Activated CD8-positive, alpha-beta T cell treated with anti-CD3 and anti-CD28 coated beads for 36 hours (primary cell): ENCODE data around the gene PRKCQ. TPM values are rescaled to one million over a fixed set of nuclear protein-coding genes. Genes with fewer than 3 reads are reported as not detected.

Experiments used
- ATAC-seq: fragments of 200-7000 bp; cut with Tn5 transposase; one replicate; pipeline ENCODE4 v1.10.0; 2021; ENCODE audit warnings: mild to moderate bottlenecking, moderate library complexity
- CTCF ChIA-PET: fragments of 350-600 bp; sonication (Branson Sonifier 250); formaldehyde crosslinking; loops from one replicate; lab custom pipeline; 2021; ENCODE audit warnings: antibody characterized with exemption; lab: Charles Lee
- POLR2A ChIA-PET: fragments of 350-600 bp; sonication (Branson Sonifier 250); formaldehyde crosslinking; loops from one replicate; lab custom pipeline; 2021; ENCODE audit warnings: antibody characterized with exemption; lab: Charles Lee
- DNase-seq: peaks from one replicate; pipeline ENCODE4 v3.0.0-alpha.2; 2020
- H3K27ac Mint-ChIP-seq: one replicate; pipeline ENCODE4 v1.8.0; 2021; ENCODE audit warnings: mild to moderate bottlenecking, mixed read lengths
- H3K27me3 Mint-ChIP-seq: one replicate; pipeline ENCODE4 v1.8.0; 2021; ENCODE audit warnings: mixed read lengths
- H3K36me3 Mint-ChIP-seq: one replicate; pipeline ENCODE4 v1.8.0; 2021; ENCODE audit warnings: low read depth, mixed read lengths
- H3K4me1 Mint-ChIP-seq: one replicate; pipeline ENCODE4 v1.8.0; 2021; ENCODE audit warnings: low read depth, mixed read lengths
- H3K4me3 Mint-ChIP-seq: one replicate; pipeline ENCODE4 v1.8.0; 2021; ENCODE audit warnings: mild to moderate bottlenecking, moderate library complexity, mixed read lengths
- H3K9me3 Mint-ChIP-seq: one replicate; pipeline ENCODE4 v1.8.0; 2021; ENCODE audit warnings: mixed read lengths
- intact Hi-C: fragments of 100-400 bp; cut with micrococcal nuclease; formaldehyde crosslinking; loops from one replicate; pipeline ENCODE4 v1.10.0; 2022
- total RNA-seq, 2 experiments: library from RNA; stranded (reverse); gene quantifications; one replicate each; pipeline ENCODE4 v1.2.3, GENCODE V29; 2021
- TF ChIP-seq, protein P1 (sequence below): fragments of 200-600 bp; IDR thresholded peaks from one replicate; pipeline ENCODE4 v1.8.0; 2022; ENCODE audit warnings: antibody characterized with exemption, mild to moderate bottlenecking

The PRKCQ gene
- total RNA-seq, 2 experiments from 2014 or later: 46.3 to 47.1 TPM

- Mint-ChIP-seq H3K4me3 (no peak overlapping the region), H3K27me3 (peaks cover 4% of the 10 kb centered on the region), H3K27ac (no peak overlapping the region), H3K36me3 (no peaks in the 10 kb centered on the region), H3K9me3 (no peaks in the 10 kb centered on the region), H3K4me1 (peaks cover 43% of the 10 kb centered on the region)
- no peak for DNase-seq
- TF ChIP-seq, protein P1, sequence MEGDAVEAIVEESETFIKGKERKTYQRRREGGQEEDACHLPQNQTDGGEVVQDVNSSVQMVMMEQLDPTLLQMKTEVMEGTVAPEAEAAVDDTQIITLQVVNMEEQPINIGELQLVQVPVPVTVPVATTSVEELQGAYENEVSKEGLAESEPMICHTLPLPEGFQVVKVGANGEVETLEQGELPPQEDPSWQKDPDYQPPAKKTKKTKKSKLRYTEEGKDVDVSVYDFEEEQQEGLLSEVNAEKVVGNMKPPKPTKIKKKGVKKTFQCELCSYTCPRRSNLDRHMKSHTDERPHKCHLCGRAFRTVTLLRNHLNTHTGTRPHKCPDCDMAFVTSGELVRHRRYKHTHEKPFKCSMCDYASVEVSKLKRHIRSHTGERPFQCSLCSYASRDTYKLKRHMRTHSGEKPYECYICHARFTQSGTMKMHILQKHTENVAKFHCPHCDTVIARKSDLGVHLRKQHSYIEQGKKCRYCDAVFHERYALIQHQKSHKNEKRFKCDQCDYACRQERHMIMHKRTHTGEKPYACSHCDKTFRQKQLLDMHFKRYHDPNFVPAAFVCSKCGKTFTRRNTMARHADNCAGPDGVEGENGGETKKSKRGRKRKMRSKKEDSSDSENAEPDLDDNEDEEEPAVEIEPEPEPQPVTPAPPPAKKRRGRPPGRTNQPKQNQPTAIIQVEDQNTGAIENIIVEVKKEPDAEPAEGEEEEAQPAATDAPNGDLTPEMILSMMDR: no peak
- POLR2A ChIA-PET: interaction anchor here (0.9 to 3.9 kb wide), 7 partner anchors 54 to 284 kb away, joined by 3 to 18 read pairs (median 4); partner anchors contain the start of gene PFKFB3
- CTCF ChIA-PET: interaction anchor here (0.6 to 8.8 kb wide), 79 partner anchors 9 to 389 kb away, joined by 3 to 150 read pairs (median 6); partner anchors contain the start of gene PFKFB3
- no peak for ATAC-seq
- intact Hi-C loops: no loop called here
Measured at GRCh38 chr10:6402349-6402709, 177.7 kb downstream of the PRKCQ start.

- POLR2A ChIA-PET: interaction anchor here (0.7 to 3.9 kb wide), 9 partner anchors 54 to 283 kb away, joined by 3 to 18 read pairs (median 4); partner anchors contain the start of gene PFKFB3
- intact Hi-C loops: loop anchor here (2.0 kb wide), 2 partner anchors 197 to 293 kb away; no protein-coding TSS in a partner anchor
- Mint-ChIP-seq H3K4me3 (peak overlapping the region; percentile 1), H3K36me3 (no peaks in the 10 kb centered on the region), H3K27me3 (peaks cover 4% of the 10 kb centered on the region), H3K9me3 (no peaks in the 10 kb centered on the region), H3K27ac (no peak overlapping the region), H3K4me1 (peaks cover 37% of the 10 kb centered on the region)
- TF ChIP-seq, protein P1: peak; percentile 67
- CTCF ChIA-PET: interaction anchor here (0.6 to 8.8 kb wide), 83 partner anchors 9 to 388 kb away, joined by 3 to 150 read pairs (median 6); partner anchors contain the start of gene PFKFB3
- peak; percentile 71 for DNase-seq
- peak; percentile 83 for ATAC-seq
Measured at GRCh38 chr10:6401558-6402348, 178.3 kb downstream of the PRKCQ start.

DNA sequence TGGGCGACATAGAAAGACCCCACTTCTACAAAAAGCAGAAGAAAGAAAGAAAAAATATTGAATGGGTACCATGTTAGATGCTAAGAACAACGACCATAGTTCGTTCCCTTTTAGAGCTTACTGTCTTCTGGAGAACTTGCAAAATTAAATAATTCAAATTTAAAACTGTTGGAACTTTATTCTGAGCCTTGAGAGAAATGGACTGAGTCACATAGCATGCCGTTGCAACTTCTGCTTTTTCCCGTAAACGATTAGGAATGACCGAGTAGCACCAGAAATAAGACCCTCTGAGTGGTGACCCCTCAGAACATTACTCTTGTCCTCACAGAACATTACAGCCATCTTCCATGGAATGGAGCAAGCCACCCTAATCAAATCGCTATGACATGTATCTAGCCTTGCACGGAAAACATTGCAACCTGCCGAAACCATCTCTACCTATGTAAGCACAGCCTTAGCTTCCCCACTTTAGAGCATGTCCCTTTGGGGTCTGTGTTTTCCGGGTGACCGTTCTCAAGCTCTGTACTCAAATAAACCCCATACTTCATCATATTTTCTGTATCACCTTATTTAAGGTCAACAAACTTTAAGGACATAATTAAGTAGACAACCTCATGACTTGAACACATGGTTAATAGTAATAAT, 179.1 kb downstream of the PRKCQ start:
- no peaks in the 10 kb centered on the region for H3K9me3 Mint-ChIP-seq
- H3K27me3 Mint-ChIP-seq: peaks cover 4% of the 10 kb centered on the region
- CTCF ChIA-PET: interaction anchor here (0.6 to 8.8 kb wide), 73 partner anchors 8 to 387 kb away, joined by 3 to 150 read pairs (median 6); partner anchors contain the start of gene PFKFB3
- H3K36me3 Mint-ChIP-seq: no peaks in the 10 kb centered on the region
- H3K4me1 Mint-ChIP-seq: peaks cover 31% of the 10 kb centered on the region
- POLR2A ChIA-PET: interaction anchor here (0.7 to 3.9 kb wide), 7 partner anchors 53 to 282 kb away, joined by 3 to 18 read pairs (median 4); partner anchors contain the start of gene PFKFB3
- intact Hi-C loops: loop anchor here (2.0 kb wide), 2 partner anchors 196 to 292 kb away; no protein-coding TSS in a partner anchor
- TF ChIP-seq, protein P1: no peak
- H3K27ac Mint-ChIP-seq: no peak overlapping the region
- ATAC-seq (no peak), DNase-seq (no peak)
- H3K4me3 Mint-ChIP-seq: no peak overlapping the region

- intact Hi-C loops: loop anchor here (2.0 kb wide), 2 partner anchors 196 to 292 kb away; no protein-coding TSS in a partner anchor
- Mint-ChIP-seq H3K27ac (no peak overlapping the region), H3K9me3 (no peaks in the 10 kb centered on the region), H3K4me3 (no peak overlapping the region), H3K36me3 (no peaks in the 10 kb centered on the region), H3K27me3 (peaks cover 4% of the 10 kb centered on the region), H3K4me1 (peaks cover 25% of the 10 kb centered on the region)
- TF ChIP-seq, protein P1: no peak
- no peak for DNase-seq
- POLR2A ChIA-PET: interaction anchor here (0.7 to 3.9 kb wide), 2 partner anchors 52 to 205 kb away, joined by 3 to 18 read pairs; no protein-coding TSS in a partner anchor
- CTCF ChIA-PET: interaction anchor here (0.6 to 8.8 kb wide), 18 partner anchors 8 to 314 kb away, joined by 3 to 150 read pairs (median 12); partner anchors contain the start of gene PFKFB3
- ATAC-seq: no peak
Measured at GRCh38 chr10:6400331-6400730, 179.7 kb downstream of the PRKCQ start.
